Measurements from ENCODE around the gene ARSJ.
A peak's percentile ranks its signal among the peaks of the same experiment; 100 is the strongest.
"Not testable (repeated sequence)": the region's sequence is repeated elsewhere in the genome, so short reads cannot be mapped to it uniquely, and the experiment has no call there.

ARSJ gene

GRCh38 chr4:114015444-114015899 lies 36.0 kb upstream of the ARSJ start:
- Histone ChIP-seq H3K79me2 (ENCODE audit: low read length) (no peaks in the 10 kb centered on the region), H3K27me3 (replicated peaks; ENCODE audit: insufficient read depth, low read length) (no peaks in the 10 kb centered on the region), H4K20me1 (ENCODE audit: insufficient read depth, low read length) (no peaks in the 10 kb centered on the region), H3K9me2 (replicated peaks; ENCODE audit: insufficient read depth, low read length) (no peaks in the 10 kb centered on the region), H3K9ac (ENCODE audit: low read length) (no peak overlapping the region), H3K9me3 (replicated peaks; ENCODE audit: insufficient read depth, low read length) (no peaks in the 10 kb centered on the region), H3K27ac (ENCODE audit: low read length) (no peak overlapping the region), H3K4me2 (ENCODE audit: low read depth, low read length) (no peak overlapping the region), H3F3A (ENCODE audit: insufficient read depth, low read length) (no peaks in the 10 kb centered on the region), H3K36me3 (replicated peaks; ENCODE audit: insufficient read depth, low read length) (no peaks in the 10 kb centered on the region), H3K4me1 (ENCODE audit: low read length) (no peaks in the 10 kb centered on the region), H3K4me3 (ENCODE audit: low read length) (no peak overlapping the region), H2AFZ (ENCODE audit: low read length) (no peak overlapping the region)
- TF ChIP-seq CTCF (IDR thresholded peaks at IDR 0.05; ENCODE audit: low read length): no peak
- TF ChIP-seq EZH2 (optimal IDR thresholded peaks at IDR 0.05; ENCODE audit: low read depth, low read length): no peak
- no peak for TF ChIP-seq EZH2phosphoT487 (IDR thresholded peaks at IDR 0.05; ENCODE audit: low read length)
- DNase-seq: no peak

GRCh38 chr4:114013201-114013600 lies 33.8 kb upstream of the ARSJ start:
- not testable (repeated sequence) for H3K9me3 ChIP-seq (replicated peaks; ENCODE audit: insufficient read depth, low read length); H2AFZ ChIP-seq (ENCODE audit: low read length); H3K4me2 ChIP-seq (ENCODE audit: low read depth, low read length); H3K27ac ChIP-seq (ENCODE audit: low read length); H3K9ac ChIP-seq (ENCODE audit: low read length); H3K4me1 ChIP-seq (ENCODE audit: low read length); H3K9me2 ChIP-seq (replicated peaks; ENCODE audit: insufficient read depth, low read length); H3K79me2 ChIP-seq (ENCODE audit: low read length); DNase-seq; H3K27me3 ChIP-seq (replicated peaks; ENCODE audit: insufficient read depth, low read length); H4K20me1 ChIP-seq (ENCODE audit: insufficient read depth, low read length); H3F3A ChIP-seq (ENCODE audit: insufficient read depth, low read length); H3K36me3 ChIP-seq (replicated peaks; ENCODE audit: insufficient read depth, low read length); H3K4me3 ChIP-seq (ENCODE audit: low read length)

GRCh38 chr4:114012749-114013148 lies 33.3 kb upstream of the ARSJ start:
- no peak overlapping the region for H3K4me2 ChIP-seq (ENCODE audit: low read depth, low read length)
- TF ChIP-seq CTCF (IDR thresholded peaks at IDR 0.05; ENCODE audit: low read length) (no peak), EZH2phosphoT487 (IDR thresholded peaks at IDR 0.05; ENCODE audit: low read length) (no peak), EZH2 (optimal IDR thresholded peaks at IDR 0.05; ENCODE audit: low read depth, low read length) (no peak)

GRCh38 chr4:114005569-114006442 lies 26.4 kb upstream of the ARSJ start:
- Histone ChIP-seq H3K4me1 (ENCODE audit: low read length) (peaks cover 8% of the 10 kb centered on the region; the same call in 1 of the 2 replicates), H3K9ac (ENCODE audit: low read length) (no peak overlapping the region), H3K79me2 (ENCODE audit: low read length) (no peaks in the 10 kb centered on the region), H3K9me2 (replicated peaks; ENCODE audit: insufficient read depth, low read length) (no peaks in the 10 kb centered on the region), H3K9me3 (replicated peaks; ENCODE audit: insufficient read depth, low read length) (no peaks in the 10 kb centered on the region), H3K4me2 (ENCODE audit: low read depth, low read length) (no peak overlapping the region), H3K27ac (ENCODE audit: low read length) (no peak overlapping the region), H3K27me3 (replicated peaks; ENCODE audit: insufficient read depth, low read length) (no peaks in the 10 kb centered on the region), H4K20me1 (ENCODE audit: insufficient read depth, low read length) (no peaks in the 10 kb centered on the region), H3K36me3 (replicated peaks; ENCODE audit: insufficient read depth, low read length) (no peaks in the 10 kb centered on the region), H3K4me3 (ENCODE audit: low read length) (no peak overlapping the region), H3F3A (ENCODE audit: insufficient read depth, low read length) (no peaks in the 10 kb centered on the region), H2AFZ (ENCODE audit: low read length) (no peak overlapping the region)
- TF ChIP-seq CTCF (IDR thresholded peaks at IDR 0.05; ENCODE audit: low read length) (no peak), EZH2phosphoT487 (IDR thresholded peaks at IDR 0.05; ENCODE audit: low read length) (no peak), EZH2 (optimal IDR thresholded peaks at IDR 0.05; ENCODE audit: low read depth, low read length) (no peak)
- no peak for DNase-seq

More at GRCh38 chr4:114012749-114013148, 33.3 kb upstream of the ARSJ start:
- H3K27ac ChIP-seq (ENCODE audit: low read length): no peak overlapping the region
- H3K4me1 ChIP-seq (ENCODE audit: low read length): no peaks in the 10 kb centered on the region
- no peak for DNase-seq
- no peaks in the 10 kb centered on the region for H3K9me3 ChIP-seq (replicated peaks; ENCODE audit: insufficient read depth, low read length)
- no peaks in the 10 kb centered on the region for H3F3A ChIP-seq (ENCODE audit: insufficient read depth, low read length)
- no peak overlapping the region for H2AFZ ChIP-seq (ENCODE audit: low read length)
- H3K79me2 ChIP-seq (ENCODE audit: low read length): no peaks in the 10 kb centered on the region
- no peaks in the 10 kb centered on the region for H3K36me3 ChIP-seq (replicated peaks; ENCODE audit: insufficient read depth, low read length)
- no peaks in the 10 kb centered on the region for H3K9me2 ChIP-seq (replicated peaks; ENCODE audit: insufficient read depth, low read length)
- H3K9ac ChIP-seq (ENCODE audit: low read length): no peak overlapping the region
- no peak overlapping the region for H3K4me3 ChIP-seq (ENCODE audit: low read length)
- no peaks in the 10 kb centered on the region for H4K20me1 ChIP-seq (ENCODE audit: insufficient read depth, low read length)
- no peaks in the 10 kb centered on the region for H3K27me3 ChIP-seq (replicated peaks; ENCODE audit: insufficient read depth, low read length)

GRCh38 chr4:114004483-114005226 lies 25.2 kb upstream of the ARSJ start:
- Histone ChIP-seq H3K4me3 (ENCODE audit: low read length) (0 out of 2 replicates have a peak overlapping the region, but pooled peaks have one; percentile 0), H3K4me2 (ENCODE audit: low read depth, low read length) (peak overlapping the region; percentile 41)
- H3K9me2 ChIP-seq (replicated peaks; ENCODE audit: insufficient read depth, low read length); H3F3A ChIP-seq (ENCODE audit: insufficient read depth, low read length); H3K4me1 ChIP-seq (ENCODE audit: low read length); H3K9me3 ChIP-seq (replicated peaks; ENCODE audit: insufficient read depth, low read length); H3K27me3 ChIP-seq (replicated peaks; ENCODE audit: insufficient read depth, low read length); H3K79me2 ChIP-seq (ENCODE audit: low read length); H2AFZ ChIP-seq (ENCODE audit: low read length); H3K36me3 ChIP-seq (replicated peaks; ENCODE audit: insufficient read depth, low read length); H3K27ac ChIP-seq (ENCODE audit: low read length); H4K20me1 ChIP-seq (ENCODE audit: insufficient read depth, low read length); H3K9ac ChIP-seq (ENCODE audit: low read length): not testable (repeated sequence)
- DNase-seq: peak; percentile 66
